Osteoblast (primary cell): ENCODE measurements around the gene C11orf21. TPM values are rescaled to one million over a fixed set of nuclear protein-coding genes. Genes with fewer than 3 reads are reported as not detected.
"Not testable (repeated sequence)": the region's sequence is repeated elsewhere in the genome, so short reads cannot be mapped to it uniquely, and the experiment has no call there.

ENCODE experiments used
- DNase-seq: peaks from one replicate; pipeline ENCODE4 v3.0.0; 2011; ENCODE audit warnings: low spot score, mixed read lengths; ENCODE audit not compliant: insufficient read length; ENCODE audit errors: missing footprints
- H2AFZ ChIP-seq: 2 replicates; pipeline ENCODE4 v1.6.0; 2011; ENCODE audit warnings: mild to moderate bottlenecking, low read length
- H3K27ac ChIP-seq: 2 replicates; pipeline ENCODE4 v1.5.1; 2011; ENCODE audit warnings: mild to moderate bottlenecking, low read depth, low read length, moderate library complexity
- H3K27me3 ChIP-seq: 2 replicates; pipeline ENCODE4 v1.6.0; 2012; ENCODE audit warnings: mild to moderate bottlenecking, control low read depth, inconsistent platforms, low read length, moderate library complexity; ENCODE audit not compliant: insufficient read depth
- H3K36me3 ChIP-seq: 2 replicates; pipeline ENCODE4 v1.5.1; 2011; ENCODE audit warnings: mild to moderate bottlenecking, low read length, control low read depth, moderate library complexity; ENCODE audit not compliant: insufficient read depth
- H3K4me1 ChIP-seq: 2 replicates; pipeline ENCODE4 v1.5.1; 2011; ENCODE audit warnings: mild to moderate bottlenecking, low read length, control low read depth, moderate library complexity; ENCODE audit not compliant: insufficient read depth
- H3K4me2 ChIP-seq: 2 replicates; pipeline ENCODE4 v1.6.0; 2011; ENCODE audit warnings: mild to moderate bottlenecking, low read length; ENCODE audit not compliant: insufficient read depth
- H3K4me3 ChIP-seq: fragments of 200-600 bp; sonication (generic); 3 replicates; pipeline ENCODE4 v1.5.1; 2012; ENCODE audit warnings: mild to moderate bottlenecking, low read length, inconsistent platforms; ENCODE audit not compliant: insufficient read depth
- H3K79me2 ChIP-seq: 2 replicates; pipeline ENCODE4 v1.6.0; 2012; ENCODE audit warnings: mild to moderate bottlenecking, low read length, control low read depth, inconsistent platforms; ENCODE audit not compliant: insufficient read depth
- H3K9me3 ChIP-seq: 2 replicates; pipeline ENCODE4 v1.5.1; 2011; ENCODE audit warnings: low read depth, low read length, control low read depth
- H4K20me1 ChIP-seq: 2 replicates; pipeline ENCODE4 v1.6.0; 2012; ENCODE audit warnings: mild to moderate bottlenecking, low read length, control low read depth; ENCODE audit not compliant: insufficient read depth
- CTCF ChIP-seq: IDR thresholded peaks from 2 replicates; pipeline ENCODE4 v1.5.1; 2011; ENCODE audit warnings: mild to moderate bottlenecking, low read depth, low read length, moderate library complexity; ENCODE audit errors: extremely low read depth
- total RNA-seq: library from RNA; depleted of rRNA; stranded (reverse); fragments of >200 nt; gene quantifications from 2 replicates; pipeline ENCODE4 v1.2.3, GENCODE V29; 2012

C11orf21 gene
- total RNA-seq, 1 donor = 0.36 TPM

- Histone ChIP-seq H3K9me3 (no peaks in the 10 kb centered on the region), H2AFZ (no peak overlapping the region), H4K20me1 (no peaks in the 10 kb centered on the region), H3K36me3 (no peaks in the 10 kb centered on the region), H3K79me2 (no peaks in the 10 kb centered on the region), H3K27ac (no peak overlapping the region), H3K4me1 (no peaks in the 10 kb centered on the region), H3K4me3 (no peak overlapping the region), H3K27me3 (peaks cover 9% of the 10 kb centered on the region), H3K4me2 (no peak overlapping the region)
- TF ChIP-seq CTCF = no peak
- no peak for DNase-seq
Measured at GRCh38 chr11:2342557-2342956, 40.8 kb upstream of the C11orf21 start.

- H3K4me3 ChIP-seq, H3K79me2 ChIP-seq, H3K36me3 ChIP-seq, H3K27ac ChIP-seq, H3K4me2 ChIP-seq, H2AFZ ChIP-seq, DNase-seq, H4K20me1 ChIP-seq, H3K9me3 ChIP-seq, H3K4me1 ChIP-seq: not testable (repeated sequence)
- peaks cover 17% of the 10 kb centered on the region for H3K27me3 ChIP-seq
Measured at GRCh38 chr11:2338760-2339159, 37.0 kb upstream of the C11orf21 start.

GRCh38 chr11:2335286-2335685 lies 33.6 kb upstream of the C11orf21 start:
- not testable (repeated sequence) for H3K4me3 ChIP-seq, H3K9me3 ChIP-seq, DNase-seq, H3K27ac ChIP-seq, H3K4me1 ChIP-seq, H3K36me3 ChIP-seq, H3K4me2 ChIP-seq, H3K79me2 ChIP-seq, H4K20me1 ChIP-seq, H2AFZ ChIP-seq
- peaks cover 17% of the 10 kb centered on the region for H3K27me3 ChIP-seq

GRCh38 chr11:2333486-2334205 lies 31.9 kb upstream of the C11orf21 start:
- H3K27ac ChIP-seq, DNase-seq, H3K4me1 ChIP-seq, H3K36me3 ChIP-seq, H3K4me2 ChIP-seq, H3K79me2 ChIP-seq, H3K4me3 ChIP-seq, H3K9me3 ChIP-seq, H2AFZ ChIP-seq, H4K20me1 ChIP-seq: not testable (repeated sequence)
- H3K27me3 ChIP-seq = peaks cover 17% of the 10 kb centered on the region

- not testable (repeated sequence) for H3K27me3 ChIP-seq, H3K9me3 ChIP-seq, H3K4me1 ChIP-seq, H3K27ac ChIP-seq, H3K36me3 ChIP-seq, H4K20me1 ChIP-seq, DNase-seq, H2AFZ ChIP-seq, H3K79me2 ChIP-seq, H3K4me3 ChIP-seq, H3K4me2 ChIP-seq
Measured at GRCh38 chr11:2332569-2332968, 30.9 kb upstream of the C11orf21 start.

- no peak for DNase-seq
- no peaks in the 10 kb centered on the region for H3K36me3 ChIP-seq
- no peak overlapping the region for H3K4me2 ChIP-seq
- H2AFZ ChIP-seq = no peak overlapping the region
- H3K27ac ChIP-seq = no peak overlapping the region
- no peaks in the 10 kb centered on the region for H3K4me1 ChIP-seq
- H3K4me3 ChIP-seq = no peak overlapping the region
- peaks cover under 1% of the 10 kb centered on the region for H3K27me3 ChIP-seq
- H3K9me3 ChIP-seq = peaks cover 2% of the 10 kb centered on the region
- no peak for TF ChIP-seq CTCF
- no peaks in the 10 kb centered on the region for H4K20me1 ChIP-seq
- no peaks in the 10 kb centered on the region for H3K79me2 ChIP-seq
Measured at GRCh38 chr11:2331404-2331803, 29.7 kb upstream of the C11orf21 start.
